B cell (primary cell): ENCODE results near the gene BCL3.
"Not testable (repeated sequence)": the region's sequence is repeated elsewhere in the genome, so short reads cannot be mapped to it uniquely, and the experiment has no call there.

Source experiments
- EZH2 ChIP-seq: IDR thresholded peaks from 2 replicates; pipeline ENCODE4 v1.6.1; 2012; ENCODE audit warnings: borderline replicate concordance, low read depth, mild to moderate bottlenecking, moderate library complexity, low read length; ENCODE audit not compliant: insufficient read depth, poor library complexity, severe bottlenecking
- TF ChIP-seq, protein P1 (sequence below): fragments of 200-600 bp; IDR thresholded peaks from one replicate; pipeline ENCODE4 v1.8.0; 2022; ENCODE audit warnings: antibody characterized with exemption, mild to moderate bottlenecking

DNA sequence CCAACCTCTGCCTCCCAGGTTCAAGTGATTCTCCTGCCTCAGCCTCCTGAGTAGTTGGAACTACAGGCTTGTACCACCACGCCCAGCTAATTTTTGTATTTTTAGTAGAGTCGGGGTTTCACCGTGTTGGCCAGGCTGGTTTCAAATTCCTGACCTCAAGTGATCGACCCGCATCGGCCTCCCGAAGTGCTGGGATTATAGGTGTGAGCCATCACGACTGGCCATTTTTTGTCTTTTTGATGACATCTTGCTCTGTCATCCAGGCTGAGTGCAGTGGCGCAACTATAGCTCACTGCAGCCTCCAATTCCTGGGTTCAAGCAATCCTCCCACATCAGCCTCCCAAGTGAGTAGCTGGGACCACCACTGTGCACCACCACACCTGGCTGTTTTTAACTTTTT lies 28.1 kb upstream of the BCL3 start:
- TF ChIP-seq, protein P1, sequence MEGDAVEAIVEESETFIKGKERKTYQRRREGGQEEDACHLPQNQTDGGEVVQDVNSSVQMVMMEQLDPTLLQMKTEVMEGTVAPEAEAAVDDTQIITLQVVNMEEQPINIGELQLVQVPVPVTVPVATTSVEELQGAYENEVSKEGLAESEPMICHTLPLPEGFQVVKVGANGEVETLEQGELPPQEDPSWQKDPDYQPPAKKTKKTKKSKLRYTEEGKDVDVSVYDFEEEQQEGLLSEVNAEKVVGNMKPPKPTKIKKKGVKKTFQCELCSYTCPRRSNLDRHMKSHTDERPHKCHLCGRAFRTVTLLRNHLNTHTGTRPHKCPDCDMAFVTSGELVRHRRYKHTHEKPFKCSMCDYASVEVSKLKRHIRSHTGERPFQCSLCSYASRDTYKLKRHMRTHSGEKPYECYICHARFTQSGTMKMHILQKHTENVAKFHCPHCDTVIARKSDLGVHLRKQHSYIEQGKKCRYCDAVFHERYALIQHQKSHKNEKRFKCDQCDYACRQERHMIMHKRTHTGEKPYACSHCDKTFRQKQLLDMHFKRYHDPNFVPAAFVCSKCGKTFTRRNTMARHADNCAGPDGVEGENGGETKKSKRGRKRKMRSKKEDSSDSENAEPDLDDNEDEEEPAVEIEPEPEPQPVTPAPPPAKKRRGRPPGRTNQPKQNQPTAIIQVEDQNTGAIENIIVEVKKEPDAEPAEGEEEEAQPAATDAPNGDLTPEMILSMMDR: not testable (repeated sequence)
- not testable (repeated sequence) for TF ChIP-seq EZH2
